OCI-LY3 (cell line): ENCODE data around the gene EFCAB10.

Experiments used
- EZH2phosphoT487 ChIP-seq: fragments of 200-600 bp; shearing (Covaris generic); IDR thresholded peaks from 2 replicates; pipeline ENCODE4 v1.6.1; 2018; ENCODE audit warnings: antibody characterized with exemption, mixed run types, low read depth
- TF ChIP-seq, protein P1 (sequence below): fragments of 200-600, 300-600 bp; sonication (generic); IDR thresholded peaks from 2 replicates; pipeline ENCODE4 v1.5.1; 2014; ENCODE audit warnings: antibody characterized with exemption, low read length, low read depth

DNA sequence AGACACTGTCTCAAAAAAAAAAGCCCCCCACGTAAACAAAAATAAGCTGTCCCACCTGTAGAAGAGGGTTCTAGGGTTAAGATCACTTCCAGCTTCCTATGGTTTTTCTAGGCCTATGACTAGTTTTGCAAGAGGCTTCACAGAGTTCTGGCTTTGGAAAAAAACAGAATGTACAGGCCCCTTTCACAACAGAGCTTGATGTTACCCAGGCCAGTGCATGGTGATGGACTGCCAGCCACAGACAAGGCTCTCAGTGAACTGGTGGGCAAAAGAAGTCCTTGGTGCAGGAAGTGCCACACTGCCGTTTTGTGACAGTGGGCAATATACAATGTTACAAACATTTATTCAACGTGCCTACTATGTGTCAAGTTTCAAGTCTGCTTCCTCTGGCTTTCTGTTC, 18.3 kb upstream of the EFCAB10 start:
- TF ChIP-seq, protein P1, sequence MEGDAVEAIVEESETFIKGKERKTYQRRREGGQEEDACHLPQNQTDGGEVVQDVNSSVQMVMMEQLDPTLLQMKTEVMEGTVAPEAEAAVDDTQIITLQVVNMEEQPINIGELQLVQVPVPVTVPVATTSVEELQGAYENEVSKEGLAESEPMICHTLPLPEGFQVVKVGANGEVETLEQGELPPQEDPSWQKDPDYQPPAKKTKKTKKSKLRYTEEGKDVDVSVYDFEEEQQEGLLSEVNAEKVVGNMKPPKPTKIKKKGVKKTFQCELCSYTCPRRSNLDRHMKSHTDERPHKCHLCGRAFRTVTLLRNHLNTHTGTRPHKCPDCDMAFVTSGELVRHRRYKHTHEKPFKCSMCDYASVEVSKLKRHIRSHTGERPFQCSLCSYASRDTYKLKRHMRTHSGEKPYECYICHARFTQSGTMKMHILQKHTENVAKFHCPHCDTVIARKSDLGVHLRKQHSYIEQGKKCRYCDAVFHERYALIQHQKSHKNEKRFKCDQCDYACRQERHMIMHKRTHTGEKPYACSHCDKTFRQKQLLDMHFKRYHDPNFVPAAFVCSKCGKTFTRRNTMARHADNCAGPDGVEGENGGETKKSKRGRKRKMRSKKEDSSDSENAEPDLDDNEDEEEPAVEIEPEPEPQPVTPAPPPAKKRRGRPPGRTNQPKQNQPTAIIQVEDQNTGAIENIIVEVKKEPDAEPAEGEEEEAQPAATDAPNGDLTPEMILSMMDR = no peak
- no peak for TF ChIP-seq EZH2phosphoT487
